Effector memory CD4-positive, alpha-beta T cell (primary cell): ENCODE measurements around the gene ZG16.
A peak's percentile ranks its signal among the peaks of the same experiment; 100 is the strongest.
"Not testable (repeated sequence)": the region's sequence is repeated elsewhere in the genome, so short reads cannot be mapped to it uniquely, and the experiment has no call there.

Experiments used
- DNase-seq, 3 donors: peaks; one replicate each; pipeline ENCODE4 v3.0.0-alpha.2; 2020
- H3K27ac ChIP-seq: 2 replicates; pipeline ENCODE4 v1.7.0; 2013; ENCODE audit warnings: mild to moderate bottlenecking, low read length, moderate library complexity; ENCODE audit not compliant: insufficient read depth, poor library complexity, severe bottlenecking
- H3K27me3 ChIP-seq: replicated peaks from 2 replicates; pipeline ENCODE4 v1.7.0; 2013; ENCODE audit warnings: mild to moderate bottlenecking, low read length; ENCODE audit not compliant: insufficient read depth, control insufficient read depth, poor library complexity, severe bottlenecking
- H3K36me3 ChIP-seq: 2 replicates; pipeline ENCODE4 v1.7.0; 2013; ENCODE audit warnings: mild to moderate bottlenecking, low read length, moderate library complexity; ENCODE audit not compliant: control insufficient read depth, insufficient read depth
- H3K4me1 ChIP-seq: 2 replicates; pipeline ENCODE4 v1.7.0; 2013; ENCODE audit warnings: low read length, mild to moderate bottlenecking; ENCODE audit not compliant: control insufficient read depth, insufficient read depth, poor library complexity, severe bottlenecking
- H3K4me3 ChIP-seq: 2 replicates; pipeline ENCODE4 v1.7.0; 2013; ENCODE audit warnings: low read length, low read depth, mild to moderate bottlenecking; ENCODE audit not compliant: insufficient read depth, poor library complexity, severe bottlenecking
- H3K9me3 ChIP-seq: 2 replicates; pipeline ENCODE4 v1.7.0; 2013; ENCODE audit warnings: mild to moderate bottlenecking, low read length, moderate library complexity; ENCODE audit not compliant: control insufficient read depth

ZG16 gene

GRCh38 chr16:29783094-29783953, 5.3 kb downstream of the ZG16 start:
- not testable (repeated sequence) for H3K36me3 ChIP-seq, H3K4me3 ChIP-seq, H3K27ac ChIP-seq, H3K9me3 ChIP-seq, H3K27me3 ChIP-seq, H3K4me1 ChIP-seq, DNase-seq

DNA sequence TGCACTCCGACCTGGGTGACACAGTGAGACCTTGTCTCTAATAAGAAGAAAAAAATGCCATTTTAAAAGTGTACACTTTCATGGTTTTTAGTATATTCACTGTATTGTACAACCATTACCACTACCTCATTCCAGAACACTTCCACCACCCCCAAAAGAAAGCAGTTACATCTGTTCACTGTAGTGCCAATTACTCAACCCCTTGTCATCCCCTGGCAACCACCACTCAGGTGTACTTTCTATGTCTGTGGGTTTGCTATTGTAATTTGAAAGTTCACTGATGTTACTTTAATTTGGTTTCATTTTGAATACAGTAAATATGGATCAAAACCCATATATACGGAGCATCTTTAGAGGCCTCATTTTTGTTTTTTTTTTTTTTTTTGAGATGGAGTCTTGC, 6.1 kb downstream of the ZG16 start:
- no peak for DNase-seq
- H3K4me3 ChIP-seq, result no peak overlapping the region
- no peaks in the 10 kb centered on the region for H3K27me3 ChIP-seq
- H3K36me3 ChIP-seq, result no peaks in the 10 kb centered on the region
- H3K9me3 ChIP-seq, result no peaks in the 10 kb centered on the region
- H3K4me1 ChIP-seq, result peaks cover 5% of the 10 kb centered on the region
- no peak overlapping the region for H3K27ac ChIP-seq

GRCh38 chr16:29784901-29785500, 6.9 kb downstream of the ZG16 start:
- H3K27me3 ChIP-seq, result no peaks in the 10 kb centered on the region
- no peak overlapping the region for H3K4me3 ChIP-seq
- H3K27ac ChIP-seq, result no peak overlapping the region
- H3K9me3 ChIP-seq, result no peaks in the 10 kb centered on the region
- DNase-seq, result peak; percentile 47 to 56 (median 51)
- H3K36me3 ChIP-seq, result no peaks in the 10 kb centered on the region
- peaks cover 10% of the 10 kb centered on the region for H3K4me1 ChIP-seq

DNA sequence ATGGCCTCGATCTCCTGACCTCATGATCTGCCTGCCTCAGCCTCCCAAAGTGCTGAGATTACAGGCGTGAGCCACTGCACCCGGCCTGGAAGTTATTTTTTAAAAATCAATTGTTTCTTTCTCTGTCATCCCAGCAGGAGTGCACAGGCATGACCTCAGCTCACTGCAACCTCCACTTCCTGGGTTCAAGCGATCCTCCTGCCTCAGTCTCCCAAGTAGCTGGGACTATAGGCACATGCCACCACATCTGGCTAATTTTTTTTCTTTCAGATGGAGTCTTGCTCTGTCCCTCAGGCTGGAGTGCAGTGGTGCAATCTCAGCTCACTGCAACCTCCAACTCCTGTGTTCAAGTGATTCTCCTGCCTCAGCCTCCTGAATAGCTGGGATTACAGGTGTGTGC, 9.1 kb downstream of the ZG16 start:
- H3K9me3 ChIP-seq, H3K27me3 ChIP-seq, DNase-seq, H3K4me3 ChIP-seq, H3K36me3 ChIP-seq, H3K27ac ChIP-seq: not testable (repeated sequence)
- peaks cover 21% of the 10 kb centered on the region for H3K4me1 ChIP-seq

- no peaks in the 10 kb centered on the region for H3K27me3 ChIP-seq
- H3K27ac ChIP-seq, result peak overlapping the region; percentile 83
- peaks cover 27% of the 10 kb centered on the region for H3K4me1 ChIP-seq
- DNase-seq, result no peak
- H3K9me3 ChIP-seq, result no peaks in the 10 kb centered on the region
- no peaks in the 10 kb centered on the region for H3K36me3 ChIP-seq
- peak overlapping the region; percentile 49 for H3K4me3 ChIP-seq
Measured at GRCh38 chr16:29789775-29790182, 11.7 kb downstream of the ZG16 start.

DNA sequence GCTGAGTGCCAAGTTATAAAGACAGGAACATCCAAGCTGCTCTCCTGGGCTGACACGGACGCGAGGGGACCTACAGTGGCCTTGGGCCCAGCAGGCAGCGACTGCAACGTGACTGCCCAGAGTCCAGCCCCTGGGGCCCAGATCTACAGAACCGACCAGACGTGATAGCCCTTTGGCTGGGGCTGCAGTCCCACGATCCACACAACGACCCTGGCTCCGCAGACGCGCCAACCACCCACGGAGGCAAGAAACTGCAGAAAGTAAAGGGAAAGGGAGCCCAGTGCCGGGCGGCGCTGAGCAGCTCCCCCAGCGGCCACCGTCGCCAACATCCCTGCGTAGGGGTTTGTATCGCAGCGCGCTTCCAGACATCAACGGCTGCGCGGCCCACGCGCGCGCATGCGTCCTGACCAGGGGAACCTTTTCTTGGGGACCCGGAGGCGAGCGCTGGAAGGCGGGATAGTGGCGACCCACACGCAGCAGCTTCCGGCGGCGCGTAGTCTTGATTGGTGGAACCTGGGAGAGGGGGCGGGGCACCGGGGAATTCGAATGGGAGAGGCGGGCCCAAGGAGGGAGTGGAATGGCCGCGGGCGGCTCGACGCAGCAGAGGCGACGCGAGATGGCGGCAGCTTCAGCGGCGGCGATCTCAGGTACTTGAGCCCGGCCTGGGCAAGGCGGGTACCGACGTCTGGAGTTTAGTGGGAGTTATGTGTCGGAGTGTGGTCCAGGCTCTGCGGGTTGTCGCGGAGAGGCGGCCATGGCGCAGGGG, 12.3 kb downstream of the ZG16 start, which contains the start of gene KIF22:
TSS of gene KIF22 (plus strand) at position 569 of the 766 bp plus-strand sequence. CDS start at position 578, 9 bp downstream.
- H3K9me3 ChIP-seq, result no peaks in the 10 kb centered on the region
- peak; percentile 99 to 100 (median 99) for DNase-seq

GRCh38 chr16:29790949-29791844, 13.1 kb downstream of the ZG16 start:
- no peak for DNase-seq
- Histone ChIP-seq H3K36me3 (peaks cover under 1% of the 10 kb centered on the region), H3K4me1 (peaks cover 21% of the 10 kb centered on the region), H3K27ac (peak overlapping the region; percentile 72), H3K9me3 (no peaks in the 10 kb centered on the region), H3K27me3 (no peaks in the 10 kb centered on the region), H3K4me3 (peak overlapping the region; percentile 97)

More for the DNA sequence above, 12.3 kb downstream of the ZG16 start, which contains the start of gene KIF22:
- H3K36me3 ChIP-seq, result no peaks in the 10 kb centered on the region
- peak within 1 kb of the TSS; percentile 97 for H3K4me3 ChIP-seq
- peak within 1 kb of the TSS; percentile 83 for H3K27ac ChIP-seq
- H3K4me1 ChIP-seq, result peaks cover 24% of the 10 kb centered on the region
- no peaks in the 10 kb centered on the region for H3K27me3 ChIP-seq

DNA sequence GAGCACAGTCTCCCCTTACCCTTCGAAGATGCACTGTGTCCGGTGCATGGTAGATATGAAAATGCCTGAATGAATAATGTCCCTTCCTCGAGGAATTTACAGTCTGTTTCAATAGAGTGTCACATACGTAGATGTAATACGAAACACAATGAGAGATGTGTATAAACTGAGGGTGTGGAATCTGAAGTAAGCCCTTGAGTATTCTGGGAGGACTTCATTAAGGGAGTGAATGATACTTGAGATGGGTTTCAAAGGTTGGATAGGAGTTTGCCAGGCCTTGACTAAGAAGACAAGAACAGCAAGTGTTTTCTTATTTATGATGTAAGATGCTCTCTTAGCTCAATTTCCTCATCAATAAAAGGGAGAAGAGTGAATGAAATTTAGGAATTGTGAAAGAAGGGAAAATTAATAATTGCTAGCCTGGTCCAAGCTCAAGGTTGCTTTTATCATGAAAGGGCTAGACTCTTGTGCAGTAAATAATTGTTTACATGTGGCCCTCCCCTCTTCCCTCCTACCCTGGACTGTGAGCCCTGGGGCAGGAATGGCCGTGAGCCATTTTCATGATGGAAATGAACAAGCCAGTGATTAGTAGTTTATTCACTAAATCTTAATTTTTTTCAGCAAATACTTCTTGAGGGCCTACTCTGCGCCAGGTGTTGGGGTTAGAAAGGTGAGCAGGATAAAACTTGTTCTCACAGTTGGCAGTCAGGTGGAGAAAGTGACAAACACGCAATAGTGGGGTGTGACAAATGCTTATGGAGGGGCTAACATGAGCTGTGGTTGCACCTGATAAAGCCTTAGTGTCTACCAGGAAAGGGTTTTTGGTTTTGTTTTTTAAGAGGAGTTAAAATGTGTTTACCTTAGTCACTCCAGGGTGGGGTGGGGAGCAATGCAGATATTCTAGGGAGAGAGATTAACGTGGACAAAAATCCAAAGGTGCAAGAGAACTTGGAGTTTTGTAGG, 14.1 kb downstream of the ZG16 start:
- no peaks in the 10 kb centered on the region for H3K9me3 ChIP-seq
- H3K27ac ChIP-seq, result peak overlapping the region; percentile 72

More for the DNA sequence above, 14.1 kb downstream of the ZG16 start:
- Histone ChIP-seq H3K4me3 (peak overlapping the region; percentile 97), H3K27me3 (no peaks in the 10 kb centered on the region), H3K36me3 (peaks cover 10% of the 10 kb centered on the region), H3K4me1 (peaks cover 21% of the 10 kb centered on the region)
- DNase-seq, result no peak
